Fibroblast of pulmonary artery (primary cell): ENCODE results near the gene FAM135A.

ENCODE experiments used
- DNase-seq: peaks from one replicate; pipeline ENCODE4 v3.0.0-alpha.2; 2010; ENCODE audit warnings: low read depth
- H3K4me3 ChIP-seq: replicated peaks from 2 replicates; pipeline ENCODE4 v1.5.1; 2011; ENCODE audit warnings: low read depth, mild to moderate bottlenecking, control low read depth, low read length, moderate library complexity
- CTCF ChIP-seq: IDR thresholded peaks from 2 replicates; pipeline ENCODE4 v1.5.1; 2011; ENCODE audit warnings: mild to moderate bottlenecking, control low read depth, low read length, inconsistent platforms; ENCODE audit errors: missing control alignments

The FAM135A gene

GRCh38 chr6:70413114-70413991 lies at the start of gene FAM135A:
FAM135A (plus strand) TSS chr6:70413508; CDS start chr6:70428343, 14,835 bp downstream.
- H3K4me3 ChIP-seq, result peak within 1 kb of the TSS; percentile 90
- no peak for TF ChIP-seq CTCF
- DNase-seq, result peak; percentile 99

DNA sequence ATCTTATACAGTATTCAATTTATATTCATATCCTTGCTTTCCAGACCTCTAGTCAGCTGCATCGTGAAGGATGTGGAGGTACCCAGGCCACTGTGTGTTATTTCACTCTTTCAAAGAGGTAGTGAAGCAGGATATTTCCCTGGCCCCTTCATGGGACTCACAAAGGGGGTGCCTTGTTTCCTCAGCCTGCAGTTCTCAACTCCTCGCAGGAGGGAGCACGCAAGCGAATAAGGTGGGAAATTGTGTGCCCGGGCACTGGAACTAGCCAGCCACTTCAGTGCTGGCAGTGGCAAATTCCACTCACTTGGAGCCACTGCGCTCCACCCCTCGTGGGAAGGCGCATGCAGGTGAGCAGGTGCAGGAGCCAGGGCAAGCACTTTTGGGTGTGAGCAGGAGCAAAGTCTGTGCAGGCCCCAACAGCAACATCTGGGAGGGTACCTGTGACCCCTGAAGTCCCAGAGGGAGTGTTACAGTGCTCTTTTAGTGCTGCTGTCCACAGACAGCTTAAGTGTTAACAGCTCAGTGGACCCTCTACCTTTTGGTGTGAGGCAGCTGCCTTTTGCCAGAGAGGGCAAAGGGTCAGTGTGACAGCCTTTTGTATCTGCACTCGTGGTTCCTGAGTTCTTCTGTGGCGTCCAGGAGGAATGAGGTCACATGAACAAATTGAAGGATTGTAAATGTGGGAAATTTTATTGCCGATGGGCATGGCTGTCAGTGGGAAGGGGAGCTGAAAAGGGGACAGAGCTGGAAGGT lies 49.4 kb upstream of the FAM135A start:
- TF ChIP-seq CTCF, result no peak
- no peak overlapping the region for H3K4me3 ChIP-seq
- DNase-seq, result no peak

GRCh38 chr6:70369332-70369950 lies 43.9 kb upstream of the FAM135A start:
- H3K4me3 ChIP-seq, result no peak overlapping the region
- peak; percentile 76 for DNase-seq
- TF ChIP-seq CTCF, result peak; percentile 100

DNA sequence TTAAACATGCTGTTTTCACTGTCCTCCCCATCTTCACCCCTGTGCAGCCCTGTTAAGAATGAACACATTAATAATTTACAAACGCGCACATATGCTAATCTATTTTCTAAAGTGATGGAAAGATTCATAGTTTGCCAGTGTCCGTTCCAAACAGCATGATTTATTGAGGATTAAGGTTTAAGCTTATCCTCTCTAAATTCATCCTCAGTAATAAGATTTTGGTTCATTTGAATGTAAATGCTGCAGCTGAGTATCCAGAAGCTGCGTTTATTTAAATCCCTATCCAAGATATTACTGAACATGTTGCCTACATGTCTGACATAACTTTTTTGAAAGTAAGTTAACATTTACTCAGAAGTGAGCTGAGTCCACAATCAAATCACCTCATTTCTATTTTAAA lies 42.8 kb upstream of the FAM135A start:
- no peak for TF ChIP-seq CTCF
- no peak for DNase-seq
- no peak overlapping the region for H3K4me3 ChIP-seq

- TF ChIP-seq CTCF, result peak; percentile 77
- no peak overlapping the region for H3K4me3 ChIP-seq
- peak; percentile 80 for DNase-seq
Measured at GRCh38 chr6:70371454-70372105, 41.7 kb upstream of the FAM135A start.

GRCh38 chr6:70375166-70375565 lies 38.1 kb upstream of the FAM135A start:
- TF ChIP-seq CTCF, result no peak
- no peak overlapping the region for H3K4me3 ChIP-seq
- peak; percentile 18 for DNase-seq
